DMS114 treated with DMSO at 0.1 percent for 48 hours (cell line): ENCODE results near the gene INVS.
"Not testable (repeated sequence)": the region's sequence is repeated elsewhere in the genome, so short reads cannot be mapped to it uniquely, and the experiment has no call there.

ENCODE experiments used
- DNase-seq: peaks from one replicate; lab custom pipeline; 2025; ENCODE audit not compliant: unreplicated experiment; lab: John Stamatoyannopoulos, UW

INVS gene

DNA sequence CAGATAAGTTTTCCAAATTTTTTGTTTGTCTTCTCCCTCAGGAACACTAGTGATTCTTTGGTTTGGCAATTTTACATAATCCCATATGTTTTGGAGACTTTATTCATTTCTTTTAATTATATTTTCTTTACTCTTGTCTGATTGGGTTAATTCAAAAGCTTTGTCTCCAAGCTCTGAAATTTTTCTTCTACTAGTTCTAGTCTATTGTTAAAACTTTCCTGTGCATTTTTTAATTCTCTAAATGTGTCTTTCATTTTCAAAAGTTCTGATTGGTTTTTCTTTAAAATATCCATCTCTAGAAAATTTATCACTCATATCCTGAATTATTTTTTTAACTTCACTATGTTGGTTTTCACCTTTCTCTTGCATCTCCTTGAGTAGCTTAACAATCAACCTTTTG, 92.2 kb downstream of the INVS start:
- no peak for DNase-seq

DNA sequence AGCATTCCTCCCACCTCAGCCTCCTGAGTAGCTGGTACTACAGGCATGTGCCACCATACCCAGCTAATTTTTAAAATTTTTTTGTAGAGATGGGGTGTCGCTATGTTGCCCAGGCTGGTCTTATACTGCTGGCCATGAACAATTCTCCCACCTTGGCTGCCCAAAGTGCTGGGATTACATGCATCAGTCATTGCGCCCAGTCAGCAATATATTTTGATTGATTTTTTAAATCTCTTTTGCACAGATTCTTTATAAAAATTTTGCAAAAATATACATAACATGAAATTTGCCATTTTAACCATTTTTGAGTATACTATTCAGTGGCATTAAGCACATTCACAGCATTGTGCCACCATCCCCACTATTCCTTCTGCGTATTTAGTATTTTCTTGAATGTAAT, 94.0 kb downstream of the INVS start:
- DNase-seq: no peak

DNA sequence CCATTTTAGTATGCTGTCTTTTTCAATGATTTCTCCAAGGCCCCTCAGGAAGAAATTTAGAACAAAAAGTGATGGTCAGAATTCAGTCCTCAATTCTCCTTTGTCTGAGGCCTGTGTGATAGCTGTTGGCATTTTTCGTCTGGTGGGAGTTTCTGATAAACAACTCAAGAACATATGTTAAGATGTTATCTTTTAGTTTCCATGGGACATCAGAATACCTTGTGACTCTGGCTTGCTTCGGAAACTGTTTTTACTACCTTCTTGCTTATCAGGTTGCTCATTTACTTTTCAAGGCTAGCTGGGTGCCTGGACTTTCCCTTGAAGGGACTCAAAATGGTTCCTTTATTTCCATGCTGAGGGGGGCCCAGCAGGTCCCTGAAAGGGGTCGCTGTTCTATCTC, 97.2 kb downstream of the INVS start:
- DNase-seq: no peak

DNA sequence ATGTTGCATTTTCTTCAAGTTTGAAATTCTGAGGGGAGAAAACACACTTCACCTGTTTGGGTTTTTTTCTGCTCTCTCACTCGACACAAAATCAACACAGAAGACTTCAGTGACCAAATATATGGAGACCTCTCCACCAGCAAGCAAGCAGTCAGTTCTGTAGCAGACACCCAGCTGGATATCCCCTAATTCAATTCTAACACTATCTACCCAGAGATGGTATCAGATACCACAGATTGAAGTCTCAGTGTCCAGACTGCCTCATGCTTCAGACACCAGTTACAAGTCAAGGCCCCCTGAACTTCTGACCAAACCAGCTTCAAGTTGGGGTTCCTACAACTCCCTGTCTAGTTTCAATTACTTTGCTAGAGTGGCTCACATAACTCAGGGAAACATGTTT, 97.8 kb downstream of the INVS start:
- no peak for DNase-seq

DNA sequence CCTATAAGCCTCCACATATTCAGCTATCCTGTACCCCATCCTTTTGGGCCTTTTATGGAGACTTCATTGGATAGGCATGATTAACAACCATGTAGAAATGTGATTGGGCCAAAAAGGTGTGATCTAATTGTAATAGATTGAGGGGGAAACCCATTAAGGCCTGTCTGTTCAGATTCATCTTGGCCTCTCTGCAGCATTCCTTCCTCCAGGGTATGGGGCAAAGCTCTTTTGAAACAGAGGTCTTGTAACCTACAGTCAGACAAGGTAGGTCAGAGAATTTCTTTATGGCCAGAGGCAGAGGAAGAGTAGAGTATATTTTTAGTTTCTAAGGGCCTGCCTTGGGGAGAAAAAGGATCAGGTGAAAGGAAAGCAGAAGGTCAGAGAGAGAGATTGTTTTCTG, 98.5 kb downstream of the INVS start:
- DNase-seq: no peak

DNA sequence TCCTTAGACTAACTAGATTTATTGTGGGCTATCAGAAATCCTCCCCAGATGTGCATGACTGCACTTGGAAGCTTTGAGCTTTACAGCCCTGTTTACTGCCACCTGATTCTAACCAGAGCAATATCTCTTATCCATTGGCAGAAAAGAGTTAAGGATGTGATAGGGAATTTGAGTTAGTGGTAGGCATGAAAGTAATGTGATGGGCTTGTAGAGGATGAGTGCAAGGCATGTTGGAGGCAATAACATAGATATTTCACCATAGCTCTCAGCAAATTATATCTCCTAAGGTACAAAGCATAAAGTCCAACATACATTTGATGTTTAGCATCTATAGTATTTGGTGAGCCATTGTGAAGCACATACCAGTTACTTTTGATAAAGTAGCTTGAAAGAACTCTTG, 103.8 kb downstream of the INVS start:
- no peak for DNase-seq

DNA sequence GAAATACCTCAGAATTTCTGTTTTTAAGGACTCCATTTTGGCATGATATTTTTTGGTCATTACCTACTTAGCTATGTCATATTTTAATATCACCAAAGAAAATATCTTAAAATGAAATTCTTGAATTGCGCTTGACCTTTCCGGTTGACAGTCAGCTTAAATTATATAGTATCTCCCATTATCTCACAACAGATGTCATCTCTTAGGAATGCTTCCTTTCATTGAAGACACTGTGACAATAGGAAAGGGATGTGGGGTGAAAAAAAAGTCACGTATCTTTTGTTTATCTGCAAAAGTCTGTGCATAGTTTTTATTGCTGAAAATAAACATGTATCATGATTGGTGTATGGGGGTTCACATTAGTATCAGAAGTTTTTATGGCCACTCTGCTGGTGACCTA, 105.8 kb downstream of the INVS start:
- DNase-seq: no peak

DNA sequence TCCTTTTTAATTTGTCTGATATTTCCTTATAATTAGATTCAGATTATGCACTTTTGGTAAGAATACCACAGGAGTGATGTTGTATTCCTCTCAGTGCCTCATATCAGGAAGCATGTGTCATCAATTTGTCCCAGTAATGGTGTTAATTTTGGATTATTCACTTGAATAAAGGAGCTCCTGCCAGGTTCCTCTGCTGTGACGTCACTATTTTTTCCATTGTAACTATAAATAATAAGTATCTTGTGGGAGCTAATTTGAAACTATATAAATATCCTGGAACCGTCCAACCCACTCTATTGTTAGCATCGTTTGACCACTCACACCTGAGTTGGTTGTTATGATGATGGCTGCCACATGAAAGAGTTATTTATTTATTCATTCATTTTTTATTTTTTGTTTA, 107.9 kb downstream of the INVS start:
- no peak for DNase-seq

DNA sequence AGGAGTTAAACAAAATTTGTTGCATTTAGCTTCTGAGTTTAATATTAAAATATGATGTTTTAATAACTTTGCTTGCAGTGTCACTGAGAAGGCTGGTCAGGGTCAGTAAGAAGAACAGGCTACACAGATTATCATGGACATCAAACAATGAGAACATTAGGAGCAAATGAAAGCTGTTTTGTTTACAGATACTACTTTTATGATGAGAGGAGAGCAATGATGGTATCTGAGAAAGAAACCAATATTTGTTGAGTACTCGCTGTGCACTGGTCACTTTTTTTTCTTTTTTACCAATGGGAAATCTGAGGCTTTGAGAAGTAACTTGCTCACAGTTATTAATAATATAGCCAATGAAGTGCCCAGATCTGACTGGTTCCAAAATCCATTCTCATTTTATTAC, 109.6 kb downstream of the INVS start:
- DNase-seq: no peak

DNA sequence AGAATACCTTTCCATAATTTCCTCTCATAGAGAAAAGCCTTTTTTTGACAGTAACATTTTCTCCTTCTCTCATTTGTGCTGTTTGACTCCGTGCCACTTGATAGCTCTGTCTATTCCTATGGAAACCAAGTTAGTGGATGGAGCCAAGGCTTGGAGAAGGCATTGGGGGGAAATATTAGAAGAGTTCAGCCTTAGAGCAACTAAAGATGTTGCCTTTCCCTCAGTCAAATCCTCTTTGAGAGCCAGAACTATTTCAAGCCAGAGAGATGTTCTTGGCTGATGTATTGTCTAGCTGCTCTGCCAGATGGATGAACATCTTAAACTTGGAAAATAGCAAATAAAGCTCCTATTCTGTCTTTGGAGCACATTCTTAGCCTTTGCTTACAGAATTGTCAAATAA, 112.4 kb downstream of the INVS start:
- DNase-seq: no peak

DNA sequence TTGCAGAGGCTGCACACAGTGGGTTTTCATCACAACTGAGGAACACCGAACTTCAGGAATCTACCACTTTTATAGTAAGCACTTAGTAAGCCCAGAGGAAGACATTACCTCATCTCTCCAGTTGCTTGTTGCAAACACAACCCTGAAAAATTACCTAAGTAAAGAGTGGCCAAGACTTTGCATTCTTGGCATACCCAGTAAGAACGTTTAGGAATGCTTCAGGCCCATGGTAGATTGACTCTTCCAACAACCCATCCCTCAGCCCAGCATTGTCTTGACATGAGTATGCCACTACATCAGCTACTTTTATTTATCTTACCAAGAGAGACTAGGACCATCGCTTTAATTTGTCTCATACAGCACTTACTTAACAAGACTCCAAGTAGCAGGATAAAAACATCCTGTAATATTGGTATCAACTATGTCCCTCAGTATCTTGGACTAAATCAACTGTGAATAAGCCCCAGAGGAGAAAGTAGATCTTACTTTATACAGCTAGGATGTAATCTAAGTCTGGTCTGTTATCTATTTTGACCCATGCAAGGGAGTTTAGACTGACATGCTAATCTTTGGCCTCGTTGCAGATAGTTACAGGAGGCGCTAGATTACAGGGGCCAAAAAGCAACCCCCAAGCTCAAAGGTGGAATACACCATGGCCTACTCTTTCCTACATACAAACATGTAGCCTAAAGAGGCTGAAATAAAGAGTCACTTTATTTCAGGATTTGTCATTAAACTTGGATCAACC, 114.9 kb downstream of the INVS start:
- DNase-seq: no peak

DNA sequence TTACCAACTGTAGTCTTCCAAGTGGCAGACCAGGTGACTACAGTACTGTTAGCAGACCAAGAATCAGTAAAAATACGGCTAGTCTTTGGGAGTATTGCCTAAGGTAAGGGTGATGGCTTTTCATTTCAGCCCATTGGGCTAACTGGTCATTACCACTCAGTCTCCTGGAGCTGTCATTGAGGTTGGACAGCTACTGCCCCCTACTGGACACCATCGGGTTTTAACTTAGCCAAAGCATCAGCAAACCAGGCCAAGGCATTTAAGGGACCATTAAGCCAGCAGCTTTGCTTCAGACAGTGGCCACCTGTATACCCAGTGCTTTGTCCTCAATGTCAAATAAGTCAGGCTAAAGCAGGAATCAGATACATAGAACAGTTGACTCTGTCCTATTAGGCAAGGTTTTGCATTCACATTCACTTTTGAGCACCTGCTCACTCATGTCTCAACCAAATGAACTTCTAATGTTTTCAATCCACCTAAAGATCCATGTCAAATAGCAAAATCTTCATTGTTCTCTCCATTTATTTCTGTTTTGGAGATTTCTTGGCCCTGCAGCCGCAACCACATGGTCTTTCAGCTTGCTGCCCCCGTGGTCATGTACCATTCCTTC, 117.2 kb downstream of the INVS start:
- DNase-seq: no peak

DNA sequence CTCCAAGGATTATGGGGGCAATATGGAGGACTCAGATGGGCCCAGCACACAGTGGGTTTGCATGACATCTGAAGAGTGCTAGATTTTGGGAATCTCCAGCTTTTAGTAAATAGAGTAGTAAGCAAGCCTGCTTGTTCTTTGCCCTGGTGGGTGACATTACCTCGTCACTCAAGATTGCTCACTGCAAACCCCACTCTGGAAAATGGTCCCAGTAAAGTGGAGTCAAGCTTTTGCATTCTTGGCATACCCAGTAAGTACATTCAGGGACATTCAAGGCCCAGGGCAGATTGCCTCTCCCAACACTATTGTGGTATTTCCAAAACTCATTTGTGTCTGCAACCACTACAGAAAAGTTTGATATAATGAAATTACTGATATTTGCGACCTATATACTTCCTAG, 118.5 kb downstream of the INVS start:
- no peak for DNase-seq

DNA sequence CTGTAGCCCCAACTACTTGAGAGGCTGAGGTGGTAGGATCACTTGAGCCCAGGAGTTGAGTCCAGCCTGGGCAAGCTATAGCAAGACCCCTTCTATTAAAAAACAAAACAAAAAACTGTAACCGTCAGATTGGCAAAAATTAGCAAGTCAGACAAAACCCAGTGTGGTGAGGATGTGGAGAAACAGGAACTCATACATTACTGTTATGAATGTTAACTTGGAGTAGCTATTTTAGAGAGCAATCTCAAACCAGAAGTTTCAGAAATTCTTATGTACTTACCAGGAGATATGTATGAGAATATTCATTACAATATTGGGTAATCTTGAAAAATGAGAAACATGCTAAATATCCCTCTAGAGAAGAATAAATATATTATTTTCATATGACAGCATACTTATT, 120.3 kb downstream of the INVS start:
- no peak for DNase-seq

DNA sequence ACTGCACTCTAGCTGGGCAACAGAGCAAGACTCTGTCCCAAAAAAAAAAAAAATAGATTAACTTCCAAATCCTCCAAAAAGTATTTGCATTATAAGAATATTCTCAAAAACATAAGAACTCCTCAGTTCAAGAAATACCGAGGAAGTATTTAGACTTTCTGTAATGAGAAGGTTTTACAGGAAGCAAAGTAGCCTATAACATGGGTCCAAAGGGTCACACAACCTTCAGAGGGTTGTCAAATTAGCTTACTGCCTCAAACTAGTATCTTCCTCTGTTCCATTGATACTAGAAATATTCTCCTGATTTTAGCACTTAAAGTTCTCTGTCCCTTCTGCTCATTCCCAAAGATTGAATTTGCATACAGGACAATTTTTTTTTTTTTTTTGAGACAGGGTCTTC, 121.9 kb downstream of the INVS start:
- no peak for DNase-seq

DNA sequence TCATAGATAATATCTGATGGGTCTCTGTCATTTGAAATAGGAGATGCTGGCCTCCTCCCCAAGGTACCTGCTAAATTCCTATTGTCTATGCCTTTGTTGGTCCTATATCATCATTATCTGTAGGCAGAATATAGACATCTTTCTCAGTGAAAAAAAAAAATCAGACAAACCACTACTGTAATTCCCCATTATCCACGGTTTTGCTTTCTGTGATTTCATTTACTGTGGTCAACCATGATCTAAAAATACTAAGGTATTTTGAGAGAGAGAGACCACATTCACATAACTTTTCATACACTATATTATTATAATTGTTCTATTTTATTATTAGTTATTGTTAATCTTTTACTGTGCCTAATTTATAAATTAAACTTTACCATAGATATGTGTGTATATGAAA, 122.5 kb downstream of the INVS start:
- DNase-seq: no peak

DNA sequence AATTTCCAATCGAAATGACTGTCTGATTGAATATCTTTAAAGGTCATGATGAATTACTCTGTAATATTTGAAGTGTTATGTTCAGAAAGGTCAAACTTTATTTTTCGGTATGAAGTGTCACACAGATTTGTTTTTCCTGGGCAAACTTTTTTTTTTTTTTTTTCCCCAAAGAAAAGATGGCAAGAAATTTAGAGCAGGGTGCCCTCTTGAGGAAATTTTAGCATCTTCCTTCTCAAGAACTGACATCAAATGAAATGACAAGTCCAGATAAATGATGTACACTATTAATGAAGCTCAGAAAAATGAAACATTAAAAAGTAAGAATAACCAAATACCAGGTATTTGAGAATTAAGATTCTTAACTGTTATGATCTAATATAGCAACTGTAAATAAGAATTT, 123.6 kb downstream of the INVS start:
- DNase-seq: peak; percentile 2

DNA sequence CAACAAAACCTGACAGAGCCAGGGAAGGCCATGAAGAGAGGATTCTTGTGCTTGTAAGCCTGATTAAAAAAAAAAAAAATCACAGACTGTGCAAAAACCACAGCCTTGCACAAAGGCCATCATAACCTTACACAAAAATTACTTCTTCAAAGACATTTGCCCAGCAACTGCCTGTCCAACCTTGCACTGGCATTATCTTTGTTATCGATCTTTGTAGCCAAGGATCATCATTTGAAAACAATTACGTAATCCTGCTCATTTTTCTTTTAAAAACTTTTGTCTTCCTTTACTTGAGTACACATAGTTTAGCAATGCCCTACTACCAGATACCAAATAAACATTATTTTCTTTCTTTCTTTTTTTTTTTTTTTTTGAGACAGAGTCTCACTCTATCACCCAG, 128.6 kb downstream of the INVS start:
- DNase-seq: no peak

DNA sequence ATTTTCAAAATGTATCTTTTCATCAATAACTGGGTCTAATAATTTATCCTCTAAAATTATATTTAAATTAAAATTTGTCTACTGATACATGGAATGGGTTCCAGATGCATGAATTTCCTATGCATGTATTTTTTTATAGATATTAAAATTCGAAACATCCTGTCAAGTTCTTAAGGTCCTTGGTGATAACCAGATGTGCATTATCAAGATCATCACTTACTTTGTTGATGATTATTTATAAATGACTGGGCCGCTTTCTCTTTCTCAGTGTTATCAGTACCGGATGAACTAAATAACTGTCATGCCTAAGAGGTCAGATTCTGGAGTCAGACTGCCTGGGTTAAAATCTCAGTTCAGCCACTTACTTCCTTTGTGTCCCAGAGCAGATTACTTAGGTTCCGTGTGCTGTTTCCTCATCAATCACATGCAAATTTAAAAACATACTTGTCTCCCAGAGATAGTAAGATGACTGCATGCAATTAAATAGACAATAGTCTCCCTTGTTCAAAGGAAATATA, 129.4 kb downstream of the INVS start:
- no peak for DNase-seq

DNA sequence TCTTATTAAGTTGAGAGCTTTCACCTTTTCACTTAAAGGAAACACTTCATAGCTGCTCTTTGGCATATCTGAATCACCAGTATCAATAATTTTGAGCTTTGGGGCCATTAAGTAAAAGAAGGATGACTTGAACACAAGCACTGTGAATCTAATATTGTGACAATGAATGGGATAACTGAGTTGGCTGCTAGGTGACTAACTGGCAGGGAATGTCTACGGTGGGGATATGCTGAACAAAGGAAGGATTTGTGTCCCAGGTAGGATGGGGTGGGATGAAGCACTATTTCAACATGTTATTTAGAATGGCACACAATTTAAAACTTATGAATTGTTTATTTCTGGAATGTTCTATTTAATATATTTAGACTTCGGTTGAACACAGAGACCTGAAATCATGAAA, 130.1 kb downstream of the INVS start:
- no peak for DNase-seq

DNA sequence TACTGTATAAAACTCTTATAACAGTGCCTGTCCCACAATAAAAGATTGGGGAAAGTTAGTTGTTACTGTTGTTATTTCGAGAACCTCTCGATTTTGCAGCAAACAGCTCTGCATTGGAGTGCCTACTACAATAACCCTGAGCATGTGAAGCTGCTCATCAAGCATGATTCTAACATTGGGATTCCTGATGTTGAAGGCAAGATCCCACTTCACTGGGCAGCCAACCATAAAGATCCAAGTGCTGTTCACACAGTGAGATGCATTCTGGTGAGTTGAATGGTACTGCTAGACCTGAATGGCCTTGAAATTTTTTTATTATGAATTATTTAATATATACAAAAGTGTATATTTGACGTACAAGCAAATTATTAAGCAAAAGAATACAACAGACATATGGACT, 130.5 kb downstream of the INVS start:
- no peak for DNase-seq

DNA sequence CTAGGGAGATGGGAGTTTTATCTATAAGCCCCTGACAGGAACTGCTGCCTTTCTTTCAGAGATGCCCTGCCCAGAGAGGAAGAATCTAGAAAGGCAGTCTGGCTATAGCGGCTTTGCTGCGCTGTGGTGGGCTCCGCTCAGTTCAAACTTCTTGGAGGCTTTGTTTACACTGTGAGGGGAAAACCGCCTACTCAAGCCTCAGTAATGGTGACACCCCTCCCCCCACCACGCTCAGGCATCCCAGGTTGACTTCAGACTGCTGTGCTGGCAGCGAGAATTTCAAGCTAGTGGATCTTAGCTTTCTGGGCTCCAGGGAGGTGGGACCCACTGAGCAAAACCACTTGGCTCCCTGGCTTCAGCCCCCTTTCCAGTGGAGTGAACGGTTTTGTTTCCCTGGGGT, 137.9 kb downstream of the INVS start:
- not testable (repeated sequence) for DNase-seq

DNA sequence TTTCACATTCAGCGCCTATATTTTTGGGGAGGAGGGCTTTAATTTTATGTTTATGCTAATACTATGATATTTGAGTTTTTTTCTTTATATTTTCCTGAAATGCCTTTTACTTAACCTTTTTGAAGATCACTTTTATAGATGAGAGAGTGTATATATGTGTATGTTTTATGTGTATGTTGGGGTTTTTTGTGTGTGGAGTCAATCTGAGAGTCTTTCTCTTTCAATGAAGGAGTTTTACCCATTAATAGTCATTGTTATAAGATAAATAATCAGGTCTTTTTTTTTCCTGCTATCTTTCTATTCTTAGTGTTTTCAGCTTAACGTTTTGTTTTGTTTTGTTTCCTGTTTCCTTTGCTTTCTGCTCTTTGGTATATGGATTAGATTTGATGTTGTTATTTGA, 141.5 kb downstream of the INVS start:
- DNase-seq: no peak
